ENCODE results near the gene SNX30. TPM values are rescaled to one million over a fixed set of nuclear protein-coding genes. Genes with fewer than 3 reads are reported as not detected.

The SNX30 gene
- total RNA-seq, 4 donors from 2014 or later: 18.2 to 46.4 (median 26.2) TPM

DNA sequence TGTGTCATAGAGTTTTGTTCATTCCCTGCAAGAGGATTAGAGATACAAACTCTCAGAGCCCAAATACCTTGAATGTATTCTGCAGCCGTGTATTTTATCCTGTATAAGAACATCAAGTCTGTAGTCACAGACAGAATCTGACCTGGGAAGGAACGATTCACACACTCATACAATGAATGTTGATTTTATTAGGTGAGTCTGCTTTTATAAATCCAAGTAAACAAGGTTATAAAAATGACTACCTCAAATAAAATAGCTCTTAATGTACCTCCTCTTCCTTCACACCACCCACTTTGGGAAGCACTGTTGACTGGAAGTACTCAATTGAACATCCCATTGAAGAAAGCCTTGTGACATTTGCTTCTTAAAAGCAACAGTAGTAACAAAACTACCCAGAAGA lies 128.2 kb downstream of the SNX30 start:
- H3K27me3 ChIP-seq: no peaks in the 10 kb centered on the region
- H3K27ac ChIP-seq: no peak overlapping the region
- no peaks in the 10 kb centered on the region for H3K4me1 ChIP-seq
- no peaks in the 10 kb centered on the region for H3K9me3 ChIP-seq
- peaks cover 0 to 12% (median 0%) of the 10 kb centered on the region in 3 donors for H3K36me3 ChIP-seq
- no peak overlapping the region for H3K4me3 ChIP-seq
- no peak for DNase-seq
- TF ChIP-seq, protein P1, sequence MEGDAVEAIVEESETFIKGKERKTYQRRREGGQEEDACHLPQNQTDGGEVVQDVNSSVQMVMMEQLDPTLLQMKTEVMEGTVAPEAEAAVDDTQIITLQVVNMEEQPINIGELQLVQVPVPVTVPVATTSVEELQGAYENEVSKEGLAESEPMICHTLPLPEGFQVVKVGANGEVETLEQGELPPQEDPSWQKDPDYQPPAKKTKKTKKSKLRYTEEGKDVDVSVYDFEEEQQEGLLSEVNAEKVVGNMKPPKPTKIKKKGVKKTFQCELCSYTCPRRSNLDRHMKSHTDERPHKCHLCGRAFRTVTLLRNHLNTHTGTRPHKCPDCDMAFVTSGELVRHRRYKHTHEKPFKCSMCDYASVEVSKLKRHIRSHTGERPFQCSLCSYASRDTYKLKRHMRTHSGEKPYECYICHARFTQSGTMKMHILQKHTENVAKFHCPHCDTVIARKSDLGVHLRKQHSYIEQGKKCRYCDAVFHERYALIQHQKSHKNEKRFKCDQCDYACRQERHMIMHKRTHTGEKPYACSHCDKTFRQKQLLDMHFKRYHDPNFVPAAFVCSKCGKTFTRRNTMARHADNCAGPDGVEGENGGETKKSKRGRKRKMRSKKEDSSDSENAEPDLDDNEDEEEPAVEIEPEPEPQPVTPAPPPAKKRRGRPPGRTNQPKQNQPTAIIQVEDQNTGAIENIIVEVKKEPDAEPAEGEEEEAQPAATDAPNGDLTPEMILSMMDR (IDR thresholded peaks at IDR 0.05): no peak
- TF ChIP-seq POLR2A (IDR thresholded peaks at IDR 0.05): no peak

DNA sequence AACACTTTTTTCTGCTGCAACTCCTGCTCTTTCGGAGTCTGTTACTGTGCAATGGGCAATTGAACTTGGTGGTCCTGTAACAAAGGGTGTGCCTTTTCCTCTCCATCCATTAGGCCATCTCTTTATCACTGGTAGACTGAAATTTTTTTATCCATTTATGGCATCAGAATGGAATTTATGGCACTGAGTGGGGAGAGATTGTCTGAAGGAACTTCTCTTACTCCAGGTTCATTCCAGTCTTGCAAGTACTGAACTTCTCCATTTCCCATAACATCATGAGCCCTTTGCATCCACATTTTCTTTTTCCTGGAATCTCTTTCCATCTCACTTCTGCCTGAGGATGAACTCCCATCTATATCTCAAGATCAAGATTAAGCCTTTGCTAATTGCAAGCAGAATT lies 130.1 kb downstream of the SNX30 start:
- no peak for TF ChIP-seq POLR2A (IDR thresholded peaks at IDR 0.05)
- TF ChIP-seq, protein P1 (IDR thresholded peaks at IDR 0.05): no peak
- H3K27ac ChIP-seq: no peak overlapping the region
- no peaks in the 10 kb centered on the region for H3K27me3 ChIP-seq
- H3K9me3 ChIP-seq: no peaks in the 10 kb centered on the region
- no peaks in the 10 kb centered on the region for H3K4me1 ChIP-seq
- DNase-seq: no peak
- H3K4me3 ChIP-seq: no peak overlapping the region
- H3K36me3 ChIP-seq: peaks cover 0 to 12% (median 0%) of the 10 kb centered on the region in 3 donors

DNA sequence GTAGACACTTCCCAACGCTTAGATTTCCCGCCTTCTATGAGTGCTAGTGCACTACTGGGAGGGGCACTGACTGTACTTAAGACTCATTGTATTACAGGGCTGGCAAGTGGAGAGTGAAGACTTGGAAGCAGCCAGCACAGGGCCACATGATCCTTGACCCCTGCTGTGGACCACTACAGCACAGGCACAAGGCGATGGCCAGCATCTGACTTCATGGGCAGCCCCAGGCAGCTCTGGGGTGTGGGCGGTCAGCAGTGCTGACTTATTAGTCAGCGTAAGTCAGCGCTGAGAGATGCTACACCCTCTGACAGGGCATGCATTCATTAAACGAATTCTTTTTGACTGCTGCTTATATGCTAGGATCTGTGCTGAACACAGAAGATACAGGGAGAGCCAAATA lies 130.8 kb downstream of the SNX30 start:
- Histone ChIP-seq H3K9me3 (no peaks in the 10 kb centered on the region), H3K36me3 (peaks cover 0 to 12% (median 0%) of the 10 kb centered on the region in 3 donors), H3K27me3 (no peaks in the 10 kb centered on the region), H3K4me1 (no peaks in the 10 kb centered on the region), H3K27ac (no peak overlapping the region), H3K4me3 (no peak overlapping the region)
- TF ChIP-seq, protein P1 (IDR thresholded peaks at IDR 0.05): no peak
- no peak for TF ChIP-seq POLR2A (IDR thresholded peaks at IDR 0.05)
- DNase-seq: no peak

DNA sequence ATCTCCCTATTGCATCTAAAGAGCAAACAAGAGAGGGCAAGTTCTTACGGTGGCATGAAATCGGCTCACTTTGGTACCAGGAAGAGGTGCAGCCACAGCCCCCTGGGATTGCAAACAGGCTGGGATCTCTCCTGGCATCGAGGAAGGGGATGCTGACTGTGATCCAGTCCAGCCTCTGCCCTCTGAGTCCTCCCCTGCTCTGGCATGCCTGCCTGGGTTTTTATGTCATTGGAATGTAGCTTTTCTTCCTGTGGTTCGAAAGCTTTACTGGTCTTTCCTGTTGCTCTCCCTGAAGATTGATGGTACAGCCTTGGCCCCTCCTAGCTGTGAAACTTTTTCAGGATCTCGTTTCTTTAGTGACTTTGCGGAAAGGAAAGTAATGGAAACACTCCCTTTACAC lies 133.5 kb downstream of the SNX30 start:
- no peaks in the 10 kb centered on the region for H3K27me3 ChIP-seq

DNA sequence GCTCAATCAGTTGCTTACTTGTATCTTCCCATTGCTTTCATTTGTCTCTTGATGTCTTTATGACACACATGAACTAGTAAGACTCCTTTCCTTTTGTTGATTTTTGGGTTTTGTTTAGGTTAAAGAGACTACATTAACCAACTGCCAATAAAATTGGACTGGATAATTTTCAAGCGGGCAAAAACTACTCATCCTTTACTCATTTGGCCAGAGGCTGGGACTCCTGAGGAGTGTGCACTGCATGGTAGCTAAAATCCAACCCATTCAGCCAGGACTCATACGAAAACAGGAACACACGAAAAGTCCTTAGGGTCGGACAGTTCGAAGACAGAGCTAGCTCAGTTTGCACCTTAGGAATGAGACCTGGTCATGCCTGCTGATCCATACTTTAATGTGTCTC lies 134.2 kb downstream of the SNX30 start:
- Histone ChIP-seq H3K36me3 (peaks cover 0 to 7% (median 0%) of the 10 kb centered on the region in 3 donors), H3K9me3 (no peaks in the 10 kb centered on the region), H3K27ac (no peak overlapping the region), H3K4me1 (no peaks in the 10 kb centered on the region), H3K4me3 (no peak overlapping the region), H3K27me3 (no peaks in the 10 kb centered on the region)
- no peak for DNase-seq
- TF ChIP-seq, protein P1 (IDR thresholded peaks at IDR 0.05): no peak
- no peak for TF ChIP-seq POLR2A (IDR thresholded peaks at IDR 0.05)

More for the DNA sequence above, 133.5 kb downstream of the SNX30 start:
- Histone ChIP-seq H3K4me3 (no peak overlapping the region), H3K36me3 (peaks cover 0 to 7% (median 0%) of the 10 kb centered on the region in 3 donors), H3K9me3 (no peaks in the 10 kb centered on the region), H3K27ac (no peak overlapping the region), H3K4me1 (no peaks in the 10 kb centered on the region)
- DNase-seq: no peak
- TF ChIP-seq, protein P1 (IDR thresholded peaks at IDR 0.05): no peak
- TF ChIP-seq POLR2A (IDR thresholded peaks at IDR 0.05): no peak

DNA sequence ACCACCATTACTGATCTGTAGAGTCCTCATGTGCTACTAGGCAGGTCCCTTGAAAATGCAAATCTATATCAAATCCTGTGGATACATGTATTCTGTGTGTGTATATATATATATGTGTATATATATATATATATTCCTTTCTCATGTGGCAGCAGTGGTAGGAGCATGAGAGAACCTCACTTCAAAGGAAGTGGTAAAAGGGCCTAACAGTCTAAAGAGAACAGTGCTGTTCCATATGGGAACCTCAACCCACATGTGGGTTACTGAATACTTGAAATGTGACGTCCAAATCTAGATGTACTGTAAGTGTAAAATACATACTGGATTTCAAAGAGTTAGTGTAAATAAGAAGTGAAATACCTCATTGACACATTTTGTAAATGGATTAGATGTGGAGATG lies 134.8 kb downstream of the SNX30 start:
- no peaks in the 10 kb centered on the region for H3K9me3 ChIP-seq

More for the DNA sequence above, 134.8 kb downstream of the SNX30 start:
- Histone ChIP-seq H3K27me3 (peaks cover 0 to 4% of the 10 kb centered on the region in 2 donors), H3K4me3 (no peak overlapping the region), H3K27ac (no peak overlapping the region), H3K4me1 (peaks cover 0 to 3% (median 0%) of the 10 kb centered on the region in 4 donors), H3K36me3 (peaks cover 0 to 7% (median 0%) of the 10 kb centered on the region in 3 donors)
- no peak for DNase-seq
- TF ChIP-seq POLR2A (IDR thresholded peaks at IDR 0.05): no peak
- TF ChIP-seq, protein P1 (IDR thresholded peaks at IDR 0.05): no peak

All from Peyer's patch (tissue), 4 donors.